GM18526 (cell line): Measurements from ENCODE around the gene CES2.

ENCODE experiments used
- POLR2A ChIP-seq: IDR thresholded peaks from 3 replicates; pipeline ENCODE4 v1.6.1; 2011; ENCODE audit not compliant: insufficient read length; ENCODE audit errors: extremely low read depth

CES2 gene

GRCh38 chr16:66899945-66900710 is 35.2 kb upstream of the CES2 start:
- no peak for TF ChIP-seq POLR2A

- no peak for TF ChIP-seq POLR2A
These were observed 34.4 kb upstream of the CES2 start for GRCh38 chr16:66900721-66901441.

GRCh38 chr16:66901626-66902025 is 33.7 kb upstream of the CES2 start:
- no peak for TF ChIP-seq POLR2A

DNA sequence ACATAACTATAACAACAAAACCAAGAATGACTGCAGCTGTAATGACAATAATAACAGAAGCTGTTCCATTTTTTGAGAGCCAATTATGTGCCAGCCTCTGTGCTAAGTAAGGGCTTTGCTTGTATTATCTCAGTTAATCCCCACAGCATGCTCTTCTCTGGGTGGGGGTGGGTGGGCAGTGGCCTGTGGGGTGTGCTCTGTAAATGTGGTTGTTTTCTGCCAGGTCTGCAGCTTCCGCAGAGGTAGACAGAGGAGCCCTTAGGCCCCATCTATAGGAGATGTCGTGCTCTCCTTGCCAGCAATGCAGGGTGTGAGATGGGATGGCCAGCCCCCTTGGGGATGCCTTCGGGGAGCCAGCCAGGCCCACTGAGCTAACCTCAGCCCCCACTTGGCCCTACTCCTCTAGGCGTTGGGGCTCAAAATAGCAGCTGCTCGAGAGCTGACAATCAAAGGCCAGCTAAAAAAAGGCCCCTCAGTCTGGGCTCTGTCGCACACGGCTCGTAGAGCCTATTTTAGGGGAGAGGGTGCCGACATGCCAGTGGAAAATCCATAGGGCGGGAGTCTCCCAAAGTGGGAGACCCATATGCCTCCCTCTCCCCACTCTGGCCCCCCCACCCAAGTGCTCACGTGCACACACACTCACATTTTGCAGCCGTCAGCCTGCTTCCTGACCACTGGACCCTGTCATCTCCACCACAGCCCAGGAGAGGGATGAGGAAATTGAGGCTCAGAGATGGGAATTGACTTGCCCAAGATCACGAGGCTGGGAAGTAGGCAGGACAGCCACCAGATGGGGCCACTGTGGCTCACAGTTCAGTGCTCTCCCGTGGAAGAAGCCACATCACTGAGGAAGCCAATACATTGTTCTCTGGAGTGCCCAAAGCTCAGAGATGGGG is 32.4 kb upstream of the CES2 start:
- no peak for TF ChIP-seq POLR2A

DNA sequence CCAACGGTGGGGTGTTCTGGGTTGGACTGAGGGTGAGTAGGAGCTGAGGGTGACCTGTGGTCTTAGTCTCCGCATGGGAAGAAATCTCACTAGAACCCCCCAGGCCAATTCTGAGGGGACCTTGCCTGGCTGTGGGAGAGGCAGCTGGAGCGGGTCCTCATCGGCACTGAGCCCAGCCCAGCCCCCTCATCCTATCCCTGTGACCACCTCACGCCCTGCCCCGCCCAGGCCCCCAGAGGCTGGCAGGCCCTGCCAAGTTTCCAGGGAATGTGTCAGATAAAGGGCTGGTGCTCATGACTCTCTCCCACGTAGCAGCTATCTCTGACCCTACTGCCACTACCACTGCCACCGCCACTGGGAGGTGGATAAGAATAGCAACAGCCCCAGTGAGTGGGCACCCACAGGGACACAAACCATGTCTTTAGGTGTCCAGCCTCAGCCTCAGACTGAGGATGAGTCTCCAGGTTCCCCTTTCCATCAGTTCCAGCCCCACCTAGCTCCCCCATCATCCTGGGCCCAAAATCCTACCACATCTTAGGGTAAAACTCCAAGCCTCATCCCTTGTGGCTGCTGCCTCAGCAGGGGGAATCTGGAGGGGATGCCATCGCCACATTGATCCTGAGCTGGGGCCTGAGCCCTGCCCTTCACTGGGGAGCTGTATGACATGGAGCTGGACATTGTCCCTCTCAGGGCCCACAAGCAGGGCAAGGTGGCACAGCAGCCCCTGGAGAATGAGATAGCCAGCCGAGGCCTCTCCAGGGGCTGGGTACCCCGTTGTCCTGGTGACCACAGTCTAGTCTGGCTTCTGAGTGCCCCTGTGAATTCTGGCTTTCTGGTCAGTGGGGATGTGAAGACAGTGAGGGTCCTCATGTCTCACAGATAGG is 31.5 kb upstream of the CES2 start:
- TF ChIP-seq POLR2A = no peak

DNA sequence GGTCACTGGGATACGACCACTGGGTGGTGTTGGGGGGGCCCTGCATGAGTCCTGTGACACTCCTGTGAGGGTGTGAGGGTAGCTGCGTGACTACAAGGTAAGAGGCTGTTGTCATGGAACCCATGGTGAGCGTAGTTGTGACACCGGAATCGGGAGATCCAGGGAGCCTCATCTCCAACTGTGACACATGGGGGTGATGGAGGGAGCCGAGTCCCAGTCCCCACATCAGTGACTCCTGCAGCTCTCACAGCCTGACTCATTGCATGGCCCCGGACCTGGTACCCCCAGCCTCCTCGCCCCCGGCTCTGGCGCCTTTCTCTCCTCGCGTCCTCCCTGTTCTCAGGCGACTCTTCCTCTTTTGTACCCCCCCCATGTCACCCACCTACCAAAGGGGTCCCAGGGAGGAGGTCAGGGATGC is 30.9 kb upstream of the CES2 start:
- TF ChIP-seq POLR2A = no peak

DNA sequence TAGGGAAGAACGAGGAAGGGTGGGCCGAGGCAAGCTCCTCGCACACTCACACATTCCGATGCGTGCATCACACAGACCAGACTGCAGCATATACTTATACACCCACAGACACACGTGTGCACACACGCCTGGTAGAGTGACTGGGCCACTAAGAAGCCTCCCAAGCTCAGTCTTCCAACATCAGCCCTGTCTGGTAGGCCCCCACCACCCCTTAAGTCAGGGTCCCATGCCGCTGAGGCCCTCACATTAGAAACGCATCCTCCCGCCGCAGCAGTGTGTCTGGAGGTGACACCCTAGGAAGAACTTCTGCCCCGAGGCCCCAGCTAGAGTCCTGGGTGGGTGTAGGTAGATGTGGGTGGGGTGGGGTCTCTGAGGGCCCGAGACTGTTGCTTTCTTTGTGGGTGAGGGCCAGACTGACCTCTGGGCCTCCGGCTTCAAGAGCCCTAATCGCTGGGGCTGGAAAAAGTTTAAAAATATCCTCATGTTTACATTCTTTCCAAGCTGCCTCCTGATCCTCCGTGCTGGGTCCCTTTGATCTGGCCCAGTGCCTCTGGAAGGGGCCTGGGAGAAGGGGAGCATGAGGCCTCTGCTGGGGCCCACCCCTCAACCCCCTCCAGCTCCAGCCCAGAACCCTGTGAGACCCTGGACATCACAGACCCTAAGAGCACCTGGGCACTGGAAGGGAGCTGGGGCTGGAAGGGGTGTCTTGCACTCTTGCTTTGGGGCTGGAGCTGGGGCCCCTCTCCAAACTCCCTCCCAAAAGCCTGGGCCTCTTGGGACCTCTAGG is 30.3 kb upstream of the CES2 start:
- no peak for TF ChIP-seq POLR2A

- TF ChIP-seq POLR2A = no peak
These were observed 29.4 kb upstream of the CES2 start for GRCh38 chr16:66905633-66906539.

GRCh38 chr16:66906916-66907836 is 28.1 kb upstream of the CES2 start:
- TF ChIP-seq POLR2A = no peak

DNA sequence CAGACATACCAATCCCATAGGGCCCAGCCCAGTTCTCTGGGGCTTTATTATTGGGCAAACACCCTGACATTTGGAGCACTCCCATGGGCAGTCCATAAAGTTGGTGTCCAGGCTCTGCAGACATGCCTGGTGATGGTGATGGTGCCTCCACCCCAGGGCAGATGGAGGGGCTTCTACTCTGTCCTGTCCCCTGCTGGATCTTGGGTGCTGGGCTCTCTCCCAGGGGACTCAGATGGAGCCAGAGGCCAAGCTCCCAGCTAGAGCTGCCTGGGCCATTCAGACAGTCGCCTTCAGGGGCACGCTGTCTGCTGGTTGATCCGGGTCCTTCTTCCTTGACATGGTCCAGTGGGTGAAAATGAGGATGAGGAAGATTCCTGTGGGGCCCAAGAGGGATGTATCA is 27.2 kb upstream of the CES2 start:
- TF ChIP-seq POLR2A = no peak

DNA sequence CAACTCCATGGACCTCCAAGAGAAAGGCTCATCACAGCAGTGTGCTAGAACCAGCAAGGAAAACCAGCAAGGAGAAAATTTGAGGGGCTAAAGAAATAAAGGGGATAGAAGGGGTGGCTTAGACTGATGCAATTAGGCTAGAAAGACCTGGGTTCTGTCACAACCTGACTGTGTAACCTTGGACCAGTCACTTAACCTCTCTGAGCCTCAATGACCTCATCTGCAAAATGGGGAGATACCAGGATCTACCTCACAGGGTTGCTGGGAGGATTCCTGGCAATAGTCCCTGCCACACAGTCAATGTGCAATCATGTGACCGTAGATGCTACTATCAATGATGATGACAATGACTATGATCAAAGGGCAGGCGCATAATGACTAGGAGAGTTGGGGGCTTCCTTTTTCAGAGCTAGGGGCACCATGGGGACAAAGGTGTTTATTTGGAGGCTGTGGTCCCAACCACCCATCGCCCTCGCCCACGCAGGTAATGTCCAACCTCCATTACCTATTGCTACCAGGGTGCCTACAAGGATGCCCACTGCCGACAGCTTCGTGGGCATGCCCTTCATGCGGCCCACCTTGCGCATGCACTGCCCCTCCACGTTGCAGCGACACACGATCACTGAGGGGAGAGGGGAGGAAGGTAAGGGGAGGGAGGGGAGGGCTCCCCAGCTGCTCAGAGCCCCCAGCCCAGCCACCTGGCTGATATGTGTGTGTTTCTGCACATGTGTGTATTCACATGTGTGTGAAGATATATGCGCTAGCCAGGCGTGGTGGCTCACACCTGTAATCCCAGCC is 26.4 kb upstream of the CES2 start:
- no peak for TF ChIP-seq POLR2A
